CD4-positive, alpha-beta T cell treated with Interleukin-6 at 100 ng/mL for 8 hours (primary cell): ENCODE data around the gene ANKRD27.
"Not testable (repeated sequence)": the region's sequence is repeated elsewhere in the genome, so short reads cannot be mapped to it uniquely, and the experiment has no call there.

Source experiments
- DNase-seq: peaks from one replicate; pipeline ENCODE4 v3.0.0-alpha.2; 2020; ENCODE audit warnings: mixed read lengths, low spot score

The ANKRD27 gene

DNA sequence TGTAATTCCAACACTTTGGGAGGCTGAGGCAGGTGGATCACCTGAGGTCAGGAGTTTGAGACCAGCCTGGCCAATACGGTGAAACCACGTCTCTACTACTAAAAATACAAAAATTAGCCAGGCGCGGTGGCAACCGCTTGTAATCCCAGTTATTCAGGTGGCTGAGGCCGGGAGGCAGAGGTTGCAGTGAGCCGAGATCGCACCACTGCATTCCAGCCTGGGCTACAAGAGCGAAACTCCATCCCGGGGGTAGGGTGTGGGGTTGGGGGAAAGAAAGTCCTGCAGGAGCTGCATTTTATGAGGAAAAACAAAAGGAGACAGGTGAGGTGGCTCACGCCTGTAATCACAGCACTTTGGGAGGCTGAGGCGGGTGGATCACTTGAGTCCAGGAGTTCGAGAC lies 22.6 kb downstream of the ANKRD27 start:
- not testable (repeated sequence) for DNase-seq

GRCh38 chr19:32651729-32652140 lies 23.2 kb downstream of the ANKRD27 start:
- DNase-seq, result no peak

DNA sequence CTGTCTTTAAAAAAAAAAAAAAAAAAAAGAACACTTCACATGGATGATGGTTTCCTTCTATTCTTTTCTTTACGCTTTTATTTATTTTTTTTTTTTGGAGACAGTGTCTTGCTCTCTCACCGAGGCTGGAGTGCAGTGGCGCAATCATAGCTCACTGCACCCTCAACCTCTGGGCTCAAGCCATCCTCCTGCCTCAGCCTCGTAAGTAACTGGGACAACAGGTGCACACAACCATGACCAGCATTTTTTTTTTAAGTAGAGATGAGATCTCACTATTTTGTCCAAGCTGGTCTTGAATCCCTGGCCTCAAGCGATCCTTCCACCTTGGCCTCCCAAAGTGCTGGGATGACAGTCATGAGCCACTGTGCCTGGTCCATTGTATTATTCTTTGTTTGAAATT lies 24.3 kb downstream of the ANKRD27 start:
- no peak for DNase-seq

GRCh38 chr19:32649751-32650150 lies 25.2 kb downstream of the ANKRD27 start:
- no peak for DNase-seq

DNA sequence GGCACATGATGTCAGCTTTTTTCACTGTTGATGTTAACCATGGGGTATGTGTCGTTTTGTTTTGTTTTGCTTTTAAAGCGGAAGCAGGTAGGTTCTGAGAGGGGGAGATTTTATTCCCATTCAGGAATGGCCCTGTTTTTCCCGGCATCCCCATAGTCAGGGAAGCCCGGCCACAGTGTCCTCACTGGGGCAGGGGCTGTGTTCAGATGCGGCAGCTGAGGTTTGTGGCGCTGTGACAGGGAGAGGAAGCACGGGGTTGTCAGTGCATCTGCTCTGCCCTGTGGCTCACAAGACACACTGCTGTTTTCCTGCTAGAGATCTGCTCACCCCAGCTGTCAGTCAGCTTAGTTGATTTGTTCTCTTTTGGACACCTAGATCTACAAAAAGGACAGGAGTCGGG lies 27.6 kb downstream of the ANKRD27 start:
- DNase-seq, result no peak

- no peak for DNase-seq
Measured at GRCh38 chr19:32646556-32646955, 28.4 kb downstream of the ANKRD27 start.

- peak; percentile 74 for DNase-seq
Measured at GRCh38 chr19:32642771-32643170, 32.2 kb downstream of the ANKRD27 start.

DNA sequence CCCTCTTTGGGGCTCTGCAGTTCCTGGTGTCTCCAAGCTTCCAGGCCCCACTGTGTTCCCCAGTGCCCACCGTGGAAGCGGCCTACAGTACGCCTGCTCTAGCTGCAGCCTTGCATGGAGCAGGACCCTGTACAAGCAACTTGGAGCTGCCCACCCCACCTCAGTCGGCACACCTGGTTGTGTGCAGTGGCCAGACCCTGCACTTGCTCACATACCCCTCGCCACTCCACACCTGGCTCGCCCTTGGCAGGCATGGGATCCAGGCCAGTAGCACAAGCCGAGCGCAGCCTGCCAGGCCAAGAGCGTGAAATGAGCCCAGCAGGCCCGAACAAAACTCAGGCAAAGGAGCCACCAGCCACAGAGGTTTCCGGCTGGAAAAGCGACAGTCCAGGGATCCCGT lies 36.4 kb downstream of the ANKRD27 start:
- DNase-seq, result no peak

GRCh38 chr19:32637480-32637879 lies 37.5 kb downstream of the ANKRD27 start:
- no peak for DNase-seq

DNA sequence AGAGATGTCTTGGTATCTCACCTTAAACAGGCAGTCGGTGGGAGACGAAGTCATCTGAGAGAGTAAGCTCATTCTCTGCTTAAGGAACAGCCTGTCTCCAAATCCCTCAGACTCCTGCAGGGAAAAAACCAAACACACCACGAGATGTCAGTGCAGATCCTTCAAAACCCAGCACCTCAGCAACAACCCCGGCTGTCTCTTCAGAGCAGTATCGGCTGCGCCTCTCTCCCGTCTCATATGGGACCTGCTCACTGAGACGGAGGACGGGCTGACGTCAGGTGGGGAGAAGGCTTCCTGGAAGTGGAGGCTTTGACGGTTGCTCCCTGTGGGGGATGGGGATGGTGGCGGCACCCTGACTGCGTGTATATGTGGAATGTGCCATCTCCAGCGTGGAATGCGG lies 43.6 kb downstream of the ANKRD27 start:
- no peak for DNase-seq

GRCh38 chr19:32630338-32630737 lies 44.6 kb downstream of the ANKRD27 start:
- no peak for DNase-seq

- no peak for DNase-seq
Measured at GRCh38 chr19:32627714-32628270, 47.2 kb downstream of the ANKRD27 start.

- DNase-seq, result no peak
Measured at GRCh38 chr19:32626969-32627368, 48.0 kb downstream of the ANKRD27 start.

DNA sequence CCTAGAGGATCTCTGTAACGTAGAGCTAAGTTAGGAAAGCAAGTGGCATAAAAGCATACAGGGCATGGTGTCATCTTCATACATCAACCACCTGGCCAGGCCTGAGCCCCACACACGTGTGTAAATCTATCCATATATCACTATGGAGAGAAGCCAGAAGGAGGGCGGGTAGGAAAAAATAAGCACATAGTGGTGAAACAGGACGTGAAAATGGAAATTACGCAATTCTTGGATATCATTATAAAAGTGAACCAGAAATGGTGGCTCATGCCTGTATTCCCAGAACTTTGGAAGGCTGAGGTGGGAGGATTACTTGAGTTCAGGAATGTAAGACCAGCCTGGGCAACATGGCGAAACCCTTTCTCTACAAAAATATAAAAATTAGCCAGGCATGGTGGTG lies 50.6 kb downstream of the ANKRD27 start:
- no peak for DNase-seq

GRCh38 chr19:32622002-32622401 lies 53.0 kb downstream of the ANKRD27 start:
- no peak for DNase-seq

- DNase-seq, result no peak
Measured at GRCh38 chr19:32619051-32619685, 55.8 kb downstream of the ANKRD27 start.

GRCh38 chr19:32615569-32615968 lies 59.4 kb downstream of the ANKRD27 start:
- no peak for DNase-seq

- DNase-seq, result no peak
Measured at GRCh38 chr19:32614916-32615315, 60.1 kb downstream of the ANKRD27 start.

DNA sequence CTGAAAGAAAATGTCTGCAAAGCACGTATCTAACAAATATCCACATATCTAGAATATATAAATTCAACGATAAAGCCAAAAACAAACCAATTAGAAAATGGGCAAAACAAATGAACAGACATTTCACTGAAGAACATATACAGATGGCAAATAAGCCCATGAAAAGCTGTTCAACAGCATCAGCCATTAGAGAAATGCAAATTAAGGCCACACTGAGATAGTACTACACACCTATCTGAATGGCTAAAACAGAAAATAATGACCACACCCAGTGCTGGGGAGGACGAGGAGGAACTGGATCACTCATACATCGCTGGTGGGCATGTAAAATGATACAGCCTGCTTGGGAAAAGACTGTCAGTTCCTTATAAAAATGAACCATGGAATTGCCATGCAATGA lies 62.0 kb downstream of the ANKRD27 start:
- DNase-seq, result no peak

DNA sequence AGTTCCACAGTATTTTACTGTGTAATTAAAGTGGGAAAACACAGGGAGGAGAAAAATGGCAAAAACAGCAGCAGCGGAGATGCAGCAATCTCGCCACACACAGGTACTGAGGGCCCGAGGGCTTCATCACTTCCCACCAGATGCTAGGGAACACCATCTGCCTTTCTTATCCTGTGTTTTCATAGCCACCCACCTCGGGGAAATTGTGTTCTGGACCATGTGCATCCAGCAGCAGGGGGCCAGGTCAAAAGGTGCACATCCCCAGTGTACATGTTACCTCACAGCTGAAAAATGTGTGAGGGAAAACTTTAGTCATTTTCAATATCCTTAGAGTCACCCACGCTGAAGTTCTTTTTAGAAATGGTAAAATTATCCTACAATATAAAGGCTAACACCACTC lies 63.8 kb downstream of the ANKRD27 start:
- DNase-seq, result no peak

DNA sequence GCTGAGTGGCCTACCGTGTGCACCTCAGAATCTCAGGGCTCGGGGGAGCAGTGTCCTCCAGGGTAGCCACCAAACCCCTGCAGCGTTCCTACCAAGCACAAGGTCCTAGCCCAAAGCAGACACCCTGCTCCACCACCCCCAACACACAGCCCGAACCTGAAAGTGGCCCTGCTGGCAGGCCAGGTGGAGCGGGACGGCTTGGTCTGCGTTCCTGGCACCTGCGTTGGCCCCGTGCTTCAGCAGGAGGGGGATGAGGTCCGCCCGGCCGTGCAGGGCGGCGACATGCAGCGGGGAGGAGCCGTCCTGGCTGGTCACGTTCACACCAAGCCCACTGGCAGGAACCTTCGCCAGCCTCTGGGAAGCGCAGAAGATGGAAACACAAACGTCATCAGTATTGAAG lies 67.5 kb downstream of the ANKRD27 start:
- no peak for DNase-seq

GRCh38 chr19:32606289-32606688 lies 68.7 kb downstream of the ANKRD27 start:
- no peak for DNase-seq

GRCh38 chr19:32605544-32605943 lies 69.4 kb downstream of the ANKRD27 start:
- DNase-seq, result no peak

DNA sequence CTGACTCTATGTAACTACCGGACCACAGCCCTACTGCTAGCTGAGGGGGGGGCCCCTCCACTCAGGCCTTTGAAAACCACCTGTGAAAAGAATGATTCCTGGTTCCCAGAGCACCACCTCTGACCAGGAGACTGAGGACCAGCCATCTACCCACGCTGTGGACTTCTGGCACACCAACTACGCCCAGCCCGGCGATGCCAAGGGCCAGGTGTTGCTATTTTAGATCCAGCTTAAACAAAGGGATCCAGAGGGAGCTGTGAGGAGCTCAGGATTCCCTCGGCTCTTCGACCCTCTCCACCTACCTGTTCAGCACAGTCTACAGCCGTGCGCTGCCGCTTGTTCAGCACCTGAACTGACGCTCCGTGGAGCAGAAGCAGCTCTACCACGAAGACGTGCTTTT lies 71.0 kb downstream of the ANKRD27 start:
- DNase-seq, result no peak
